ENCODE data around the gene MTX2. TPM values are rescaled to one million over a fixed set of nuclear protein-coding genes. Genes with fewer than 3 reads are reported as not detected.
A peak's percentile ranks its signal among the peaks of the same experiment; 100 is the strongest.

The MTX2 gene
- total and polyA plus RNA-seq, 10 of the 15 experiments (the other 5 are each of a cell fraction or from before 2014, with no cell fraction given): 15.7 to 78.1 (median 55.0) TPM

DNA sequence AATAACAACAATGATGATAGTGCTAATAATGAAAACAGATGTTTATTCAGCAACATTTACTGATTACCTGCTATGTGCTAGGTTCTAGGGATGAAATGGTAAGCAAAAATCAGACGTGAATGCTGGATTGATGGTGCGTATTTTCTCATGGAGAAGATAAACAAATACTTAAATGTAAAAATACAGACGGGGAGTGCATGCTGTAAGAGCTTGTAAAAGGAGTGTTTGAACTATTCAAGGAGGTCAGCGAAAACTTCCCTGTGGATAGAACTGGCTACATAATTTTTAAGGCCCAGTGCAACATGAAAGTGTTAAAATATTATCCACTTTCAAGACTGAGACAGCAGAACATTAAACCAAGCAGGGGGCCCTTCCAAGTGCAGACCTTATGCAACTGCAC, 22.1 kb downstream of the MTX2 start:
- RAD21 ChIA-PET (ENCODE audit: unreplicated experiment): no interaction called here
- H3K27me3 ChIP-seq (replicated peaks in 1 of 2; ENCODE audit: control insufficient read depth in 2 of 2, insufficient read depth in 2 of 2, low read length in 1 of 2): no peaks in the 10 kb centered on the region
- ATAC-seq (no peak; the same call in 2 of the 3 replicates), DNase-seq (ENCODE audit: low read depth, low spot score) (no peak), FAIRE-seq (no peak)
- in situ Hi-C loops (cut with MboI) (no loop called here), intact Hi-C loops (cut with micrococcal nuclease; ENCODE audit: unreplicated experiment) (no loop called here)
- peaks cover 15% of the 10 kb centered on the region; the same call in 1 of the 2 replicates for H3K4me1 ChIP-seq (ENCODE audit: control insufficient read depth, insufficient read depth, low read length)
- no peak overlapping the region for H3K27ac ChIP-seq (ENCODE audit: control insufficient read depth, insufficient read depth)
- BruUV-seq (replicated peaks): no TSS peak
- H2AFZ ChIP-seq (ENCODE audit: control insufficient read depth, low read depth, low read length): no peak overlapping the region
- TF ChIP-seq PAX8 (IDR thresholded peaks at IDR 0.05): no peak
- no peak for TF ChIP-seq ZBTB33 (IDR thresholded peaks at IDR 0.05)
- TF ChIP-seq JUNB (IDR thresholded peaks at IDR 0.05): no peak
- no peak for TF ChIP-seq RAD51 (IDR thresholded peaks at IDR 0.05)
- TF ChIP-seq PKNOX1 (IDR thresholded peaks at IDR 0.05): no peak
- no peak for TF ChIP-seq IRF3 (IDR thresholded peaks at IDR 0.05)
- 98% methylated on average over 4 of the region's 4 CpGs for WGBS (ENCODE audit: insufficient coverage, insufficient replicate concordance, low lambda C conversion rate, missing lambda C conversion rate)
- H3K4me3 ChIP-seq: no peak overlapping the region
- H3K36me3 ChIP-seq (ENCODE audit: control insufficient read depth in 2 of 2, insufficient read depth in 2 of 2, low read length in 1 of 2): no peaks in the 10 kb centered on the region
- SMC1A ChIA-PET (ENCODE audit: uncharacterized antibody, unreplicated experiment): no interaction called here
- H3K9me3 ChIP-seq (replicated peaks; ENCODE audit: control insufficient read depth, insufficient read depth, low read length): no peaks in the 10 kb centered on the region
- no peak overlapping the region for H3K9ac ChIP-seq (ENCODE audit: control insufficient read depth, insufficient read depth, low read length)
- CTCF ChIA-PET: no interaction called here
- H3K4me2 ChIP-seq (ENCODE audit: control insufficient read depth, insufficient read depth): peak overlapping the region; percentile 95
- H4K20me1 ChIP-seq (ENCODE audit: control insufficient read depth, insufficient read depth): no peaks in the 10 kb centered on the region
- POLR2A ChIA-PET: no interaction called here
- peaks cover 19% of the 10 kb centered on the region for H3K79me2 ChIP-seq (ENCODE audit: control insufficient read depth, insufficient read depth, low read length)
